CD4-positive, alpha-beta T cell (primary cell): ENCODE measurements around the gene COQ6. TPM values are rescaled to one million over a fixed set of nuclear protein-coding genes. Genes with fewer than 3 reads are reported as not detected.
A peak's percentile ranks its signal among the peaks of the same experiment; 100 is the strongest.

ENCODE experiments used
- ATAC-seq: fragments of 200-7000 bp; cut with Tn5 transposase; one replicate; pipeline ENCODE4 v1.10.0; 2022; ENCODE audit warnings: mild to moderate bottlenecking; ENCODE audit not compliant: poor library complexity
- CTCF ChIA-PET: fragments of 350-600 bp; sonication (Branson Sonifier 250); formaldehyde crosslinking; loops from one replicate; lab custom pipeline; 2021; ENCODE audit warnings: antibody characterized with exemption, inconsistent platforms; lab: Charles Lee
- POLR2A ChIA-PET: fragments of 350-600 bp; sonication (Branson Sonifier 250); formaldehyde crosslinking; loops from one replicate; lab custom pipeline; 2021; ENCODE audit warnings: antibody characterized with exemption, inconsistent platforms; lab: Charles Lee
- DNase-seq, 14 experiments: peaks; one replicate each; pipeline ENCODE4 v3.0.0-alpha.2; 2013 to 2020; ENCODE audit warnings: mixed read lengths in 2 of 14
- H3K27ac ChIP-seq, 2 donors: one replicate each; pipeline versions ENCODE4 v1.5.1 to v1.7.0; 2013; ENCODE audit warnings: low read length in 2 of 2, low read depth in 1 of 2, mild to moderate bottlenecking in 1 of 2
- H3K27me3 ChIP-seq, 2 experiments: 1 replicate in 1 of 2; 2 replicates in 1 of 2; pipeline versions ENCODE4 v1.6.1 to v1.7.0; 2013; ENCODE audit warnings: low read length in 2 of 2, control low read depth in 1 of 2, mild to moderate bottlenecking in 1 of 2, moderate library complexity in 1 of 2; ENCODE audit not compliant: insufficient read depth in 2 of 2, control insufficient read depth in 1 of 2
- H3K36me3 ChIP-seq: one replicate; pipeline ENCODE4 v1.6.1; 2013; ENCODE audit warnings: low read length, control low read depth; ENCODE audit not compliant: insufficient read depth
- H3K4me1 ChIP-seq: one replicate; pipeline ENCODE4 v1.6.1; 2013; ENCODE audit warnings: low read length, control low read depth; ENCODE audit not compliant: insufficient read depth
- H3K4me3 ChIP-seq: one replicate; pipeline ENCODE4 v1.5.1; 2013; ENCODE audit warnings: mild to moderate bottlenecking, low read length, moderate library complexity
- H3K9me3 ChIP-seq, 2 experiments: 1 replicate in 1 of 2; 2 replicates in 1 of 2; pipeline versions ENCODE4 v1.6.1 to v1.7.0; 2013; ENCODE audit warnings: low read length in 2 of 2, mild to moderate bottlenecking in 2 of 2, control low read depth in 1 of 2, moderate library complexity in 1 of 2; ENCODE audit not compliant: control insufficient read depth in 1 of 2, insufficient read depth in 1 of 2
- H3K27ac Mint-ChIP-seq: one replicate; pipeline ENCODE4 v1.8.0; 2020; ENCODE audit warnings: mixed read lengths
- H3K27me3 Mint-ChIP-seq: one replicate; pipeline ENCODE4 v1.8.0; 2021; ENCODE audit warnings: mixed read lengths
- H3K36me3 Mint-ChIP-seq: one replicate; pipeline ENCODE4 v1.8.0; 2021; ENCODE audit warnings: low read depth, mixed read lengths
- H3K4me1 Mint-ChIP-seq: one replicate; pipeline ENCODE4 v1.8.0; 2021; ENCODE audit warnings: low read depth, mixed read lengths
- H3K4me3 Mint-ChIP-seq: one replicate; pipeline ENCODE4 v1.8.0; 2020; ENCODE audit warnings: mild to moderate bottlenecking, mixed read lengths
- H3K9me3 Mint-ChIP-seq: one replicate; pipeline ENCODE4 v1.8.0; 2020; ENCODE audit warnings: mixed read lengths
- CTCF ChIP-seq: fragments of 200-600 bp; IDR thresholded peaks from one replicate; pipeline ENCODE4 v1.8.0; 2022; ENCODE audit warnings: antibody characterized with exemption, mild to moderate bottlenecking
- intact Hi-C, 2 experiments: fragments of 100-400 bp; cut with DNase I in 1 of 2; cut with micrococcal nuclease in 1 of 2; formaldehyde crosslinking; loops; one replicate each; pipeline versions ENCODE4 v1.15.1 to v1.9.0; 2023 to 2025; cut with DNase I, micrococcal nuclease
- total RNA-seq, 174 experiments: library from RNA in 2 of 174; stranded (reverse) in 2 of 174; gene quantifications; one replicate each; pipeline ENCODE4 v1.2.3 and lab custom pipeline; 2021 to 2026

COQ6 gene
- total RNA-seq, 2 experiments from 2014 or later, result 37.1 to 38.9 TPM

GRCh38 chr14:73935666-73936065 is 14.4 kb upstream of the COQ6 start:
- Histone ChIP-seq H3K36me3 (peaks cover 48% of the 10 kb centered on the region), H3K4me1 (no peaks in the 10 kb centered on the region), H3K4me3 (no peak overlapping the region), H3K27ac (peak overlapping the region in 1 of 2 donors; percentile 25), H3K27me3 (no peaks in the 10 kb centered on the region), H3K9me3 (no peaks in the 10 kb centered on the region)
- intact Hi-C loops, result no loop called here
- peak in 1 of 14 experiments; percentile 12 for DNase-seq
- no peak for ATAC-seq
- H3K4me1 Mint-ChIP-seq, result peaks cover 14% of the 10 kb centered on the region
- no peaks in the 10 kb centered on the region for H3K27me3 Mint-ChIP-seq
- peak; percentile 6 for TF ChIP-seq CTCF
- peaks cover 65% of the 10 kb centered on the region for H3K36me3 Mint-ChIP-seq
- no peaks in the 10 kb centered on the region for H3K9me3 Mint-ChIP-seq
- CTCF ChIA-PET, result interaction anchor here (0.5 to 1.1 kb wide), 4 partner anchors 14 to 207 kb away, joined by 3 to 4 read pairs (median 3); partner anchors contain the start of genes COQ6 and FAM161B
- H3K27ac Mint-ChIP-seq, result no peak overlapping the region
- POLR2A ChIA-PET, result interaction anchor here (0.7 to 1.4 kb wide), 2 partner anchors 14 to 155 kb away, joined by 4 read pairs; partner anchors contain the start of genes COQ6 and FAM161B
- H3K4me3 Mint-ChIP-seq, result no peak overlapping the region

- Mint-ChIP-seq H3K36me3 (peaks cover 58% of the 10 kb centered on the region), H3K27me3 (no peaks in the 10 kb centered on the region), H3K9me3 (no peaks in the 10 kb centered on the region), H3K27ac (no peak overlapping the region), H3K4me3 (no peak overlapping the region), H3K4me1 (peaks cover 6% of the 10 kb centered on the region)
- Histone ChIP-seq H3K27me3 (no peaks in the 10 kb centered on the region), H3K27ac (no peak overlapping the region), H3K36me3 (peaks cover 44% of the 10 kb centered on the region), H3K4me3 (no peak overlapping the region), H3K9me3 (no peaks in the 10 kb centered on the region), H3K4me1 (no peaks in the 10 kb centered on the region)
- ATAC-seq (no peak), DNase-seq (no peak)
- intact Hi-C loops, result no loop called here
- ChIA-PET POLR2A (interaction anchor here (1.4 kb wide), 1 partner anchor 13 kb away, joined by 4 read pairs; the partner anchor contains the start of genes COQ6 and FAM161B), CTCF (interaction anchor here (0.9 to 1.1 kb wide), 2 partner anchors 13 to 208 kb away, joined by 3 to 4 read pairs; partner anchors contain the start of genes COQ6 and FAM161B)
- no peak for TF ChIP-seq CTCF
Measured at GRCh38 chr14:73936548-73936947, 13.6 kb upstream of the COQ6 start.

- Mint-ChIP-seq H3K4me1 (peaks cover 2% of the 10 kb centered on the region), H3K27me3 (no peaks in the 10 kb centered on the region), H3K36me3 (peaks cover 53% of the 10 kb centered on the region), H3K4me3 (no peak overlapping the region), H3K9me3 (no peaks in the 10 kb centered on the region), H3K27ac (no peak overlapping the region)
- CTCF ChIA-PET, result no interaction called here
- DNase-seq (no peak), ATAC-seq (no peak)
- intact Hi-C loops, result no loop called here
- no peaks in the 10 kb centered on the region for H3K9me3 ChIP-seq
- peaks cover 40% of the 10 kb centered on the region for H3K36me3 ChIP-seq
- TF ChIP-seq CTCF, result no peak
- POLR2A ChIA-PET, result interaction anchor here (1.4 kb wide), 1 partner anchor 13 kb away, joined by 4 read pairs; the partner anchor contains the start of genes COQ6 and FAM161B
- no peaks in the 10 kb centered on the region for H3K27me3 ChIP-seq
- no peaks in the 10 kb centered on the region for H3K4me1 ChIP-seq
- H3K27ac ChIP-seq, result no peak overlapping the region
- H3K4me3 ChIP-seq, result no peak overlapping the region
Measured at GRCh38 chr14:73937012-73937411, 13.1 kb upstream of the COQ6 start.
